ENCODE results near the gene SETD2. TPM values are rescaled to one million over a fixed set of nuclear protein-coding genes. Genes with fewer than 3 reads are reported as not detected.
A peak's percentile ranks its signal among the peaks of the same experiment; 100 is the strongest.

Gene SETD2
- polyA plus RNA-seq, 1 of the 3 experiments (the other 2 are of a cell fraction) = 12.1 TPM

GRCh38 chr3:47007001-47007400, 156.9 kb downstream of the SETD2 start:
- H2AFZ ChIP-seq (ENCODE audit: low read depth) = no peak overlapping the region
- peaks cover 0 to 15% of the 10 kb centered on the region in 2 experiments; a peak in 1 of 4 replicates for H3K4me1 ChIP-seq (ENCODE audit: control insufficient read depth in 1 of 2, insufficient read depth in 2 of 2, low read depth in 1 of 2, low read length in 1 of 2)
- H3K79me2 ChIP-seq (ENCODE audit: insufficient read depth) = no peaks in the 10 kb centered on the region
- TF ChIP-seq SMC3 (IDR thresholded peaks at IDR 0.05; ENCODE audit: low read depth, low read length) (no peak), TEAD4 (IDR thresholded peaks at IDR 0.05; ENCODE audit: borderline replicate concordance, insufficient read depth) (no peak), GATA2 (CRISPR knock-in tag; IDR thresholded peaks at IDR 0.05) (no peak), YY1 (IDR thresholded peaks at IDR 0.05; ENCODE audit: low read depth) (no peak), FOXM1 (IDR thresholded peaks at IDR 0.05; ENCODE audit: low read depth) (no peak), ELF1 (IDR thresholded peaks at IDR 0.05) (no peak), CHD2 (IDR thresholded peaks at IDR 0.05; ENCODE audit: low read length, partially characterized antibody) (no peak), MAX (IDR thresholded peaks at IDR 0.05; ENCODE audit: low read depth) (no peak), GABPA (IDR thresholded peaks at IDR 0.05; ENCODE audit: low read depth) (no peak), RCOR1 (IDR thresholded peaks at IDR 0.05; ENCODE audit: low read length) (no peak), PBX3 (IDR thresholded peaks at IDR 0.05) (no peak), RAD21 (IDR thresholded peaks at IDR 0.05; ENCODE audit: low read length) (no peak), NFIC (IDR thresholded peaks at IDR 0.05; ENCODE audit: borderline replicate concordance) (no peak)
- TF ChIP-seq, protein P1, sequence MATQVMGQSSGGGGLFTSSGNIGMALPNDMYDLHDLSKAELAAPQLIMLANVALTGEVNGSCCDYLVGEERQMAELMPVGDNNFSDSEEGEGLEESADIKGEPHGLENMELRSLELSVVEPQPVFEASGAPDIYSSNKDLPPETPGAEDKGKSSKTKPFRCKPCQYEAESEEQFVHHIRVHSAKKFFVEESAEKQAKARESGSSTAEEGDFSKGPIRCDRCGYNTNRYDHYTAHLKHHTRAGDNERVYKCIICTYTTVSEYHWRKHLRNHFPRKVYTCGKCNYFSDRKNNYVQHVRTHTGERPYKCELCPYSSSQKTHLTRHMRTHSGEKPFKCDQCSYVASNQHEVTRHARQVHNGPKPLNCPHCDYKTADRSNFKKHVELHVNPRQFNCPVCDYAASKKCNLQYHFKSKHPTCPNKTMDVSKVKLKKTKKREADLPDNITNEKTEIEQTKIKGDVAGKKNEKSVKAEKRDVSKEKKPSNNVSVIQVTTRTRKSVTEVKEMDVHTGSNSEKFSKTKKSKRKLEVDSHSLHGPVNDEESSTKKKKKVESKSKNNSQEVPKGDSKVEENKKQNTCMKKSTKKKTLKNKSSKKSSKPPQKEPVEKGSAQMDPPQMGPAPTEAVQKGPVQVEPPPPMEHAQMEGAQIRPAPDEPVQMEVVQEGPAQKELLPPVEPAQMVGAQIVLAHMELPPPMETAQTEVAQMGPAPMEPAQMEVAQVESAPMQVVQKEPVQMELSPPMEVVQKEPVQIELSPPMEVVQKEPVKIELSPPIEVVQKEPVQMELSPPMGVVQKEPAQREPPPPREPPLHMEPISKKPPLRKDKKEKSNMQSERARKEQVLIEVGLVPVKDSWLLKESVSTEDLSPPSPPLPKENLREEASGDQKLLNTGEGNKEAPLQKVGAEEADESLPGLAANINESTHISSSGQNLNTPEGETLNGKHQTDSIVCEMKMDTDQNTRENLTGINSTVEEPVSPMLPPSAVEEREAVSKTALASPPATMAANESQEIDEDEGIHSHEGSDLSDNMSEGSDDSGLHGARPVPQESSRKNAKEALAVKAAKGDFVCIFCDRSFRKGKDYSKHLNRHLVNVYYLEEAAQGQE (IDR thresholded peaks at IDR 0.05; ENCODE audit: low read depth, low read length) = no peak
- no peak overlapping the region for H3K4me2 ChIP-seq
- no peaks in the 10 kb centered on the region for H3K27me3 ChIP-seq (ENCODE audit: insufficient read depth)
- H3K9me2 ChIP-seq = no peaks in the 10 kb centered on the region
- no peaks in the 10 kb centered on the region for H4K20me1 ChIP-seq (ENCODE audit: insufficient read depth)
- H3K4me3 ChIP-seq (ENCODE audit: low read depth in 2 of 2, low read length in 1 of 2) = no peak overlapping the region
- ChIA-PET CTCF (interaction anchor here (1.0 to 4.7 kb wide), 5 partner anchors 9 to 97 kb away, joined by 3 to 16 read pairs (median 10); partner anchors contain the start of gene NBEAL2), POLR2A (no interaction called here)
- H3K9me3 ChIP-seq = no peaks in the 10 kb centered on the region
- no peak overlapping the region for H3K9ac ChIP-seq
- no peak overlapping the region for H3K27ac ChIP-seq (ENCODE audit: low read depth in 2 of 2, low read length in 1 of 2)
- peaks cover 0 to 3% of the 10 kb centered on the region in 2 experiments for H3K36me3 ChIP-seq (replicated peaks in 1 of 2; ENCODE audit: control insufficient read depth in 1 of 2, insufficient read depth in 2 of 2, low read length in 1 of 2)
- no peaks in the 10 kb centered on the region for H3F3A ChIP-seq (replicated peaks; ENCODE audit: insufficient read depth)
- peak; percentile 16 for DNase-seq
- WGBS (ENCODE audit: low lambda C conversion rate) = 80% methylated on average over 1 of the region's 3 CpGs
